HEK293 (cell line): ENCODE data around the gene CNOT11.
A peak's percentile ranks its signal among the peaks of the same experiment; 100 is the strongest.

ENCODE experiments used
- BCL11A ChIP-seq: fragments of 450-650 bp; formaldehyde crosslinking; IDR thresholded peaks from 2 replicates; pipeline ENCODE4 v1.5.1; 2016; ENCODE audit warnings: low read depth, missing biosample characterization, missing genetic modification characterization
- KLF16 ChIP-seq: fragments of 450-650 bp; formaldehyde crosslinking; IDR thresholded peaks from 2 replicates; pipeline ENCODE4 v1.5.1; 2017; ENCODE audit warnings: missing biosample characterization, missing genetic modification characterization
- REPIN1 ChIP-seq: fragments of 450-650 bp; formaldehyde crosslinking; IDR thresholded peaks from 2 replicates; pipeline ENCODE4 v1.5.1; 2017; ENCODE audit warnings: missing biosample characterization, missing genetic modification characterization, low read depth
- SCRT2 ChIP-seq: fragments of 450-650 bp; formaldehyde crosslinking; IDR thresholded peaks from 2 replicates; pipeline ENCODE4 v1.5.1; 2016; ENCODE audit warnings: missing biosample characterization, missing genetic modification characterization
- TCF7L2 ChIP-seq: IDR thresholded peaks from 2 replicates; pipeline ENCODE4 v1.6.1; 2011; ENCODE audit warnings: low read depth, mild to moderate bottlenecking, inconsistent platforms, low read length, moderate library complexity, borderline replicate concordance
- TRIM28 ChIP-seq: IDR thresholded peaks from 2 replicates; pipeline ENCODE4 v1.6.1; 2011; ENCODE audit warnings: low read length, control low read depth, borderline replicate concordance
- ZBTB7A ChIP-seq: fragments of 450-650 bp; formaldehyde crosslinking; IDR thresholded peaks from 2 replicates; pipeline ENCODE4 v1.5.1; 2016; ENCODE audit warnings: low read depth, missing biosample characterization, missing genetic modification characterization
- ZNF112 ChIP-seq: fragments of 450-650 bp; formaldehyde crosslinking; IDR thresholded peaks from 2 replicates; pipeline ENCODE4 v1.5.0; 2017; ENCODE audit warnings: missing biosample characterization, missing genetic modification characterization
- ZNF132 ChIP-seq: fragments of 450-650 bp; formaldehyde crosslinking; IDR thresholded peaks from 2 replicates; pipeline ENCODE4 v1.5.1; 2017; ENCODE audit warnings: missing biosample characterization, missing genetic modification characterization, borderline replicate concordance
- ZNF169 ChIP-seq: fragments of 450-650 bp; formaldehyde crosslinking; IDR thresholded peaks from 2 replicates; pipeline ENCODE4 v1.5.1; 2016; ENCODE audit warnings: missing biosample characterization, missing genetic modification characterization
- ZNF174 ChIP-seq: fragments of 450-650 bp; formaldehyde crosslinking; IDR thresholded peaks from 2 replicates; pipeline ENCODE4 v1.5.0; 2017; ENCODE audit warnings: missing biosample characterization, mild to moderate bottlenecking, missing genetic modification characterization
- ZNF248 ChIP-seq: fragments of 450-650 bp; formaldehyde crosslinking; IDR thresholded peaks from 2 replicates; pipeline ENCODE4 v1.5.1; 2017; ENCODE audit warnings: missing biosample characterization, missing genetic modification characterization
- ZNF26 ChIP-seq: fragments of 450-650 bp; formaldehyde crosslinking; IDR thresholded peaks from 2 replicates; pipeline ENCODE4 v1.5.1; 2016; ENCODE audit warnings: missing biosample characterization, missing genetic modification characterization
- ZNF302 ChIP-seq: fragments of 450-650 bp; formaldehyde crosslinking; IDR thresholded peaks from 2 replicates; pipeline ENCODE4 v1.5.1; 2016; ENCODE audit warnings: missing biosample characterization, missing genetic modification characterization, low read depth
- ZNF324 ChIP-seq: fragments of 450-650 bp; formaldehyde crosslinking; IDR thresholded peaks from 2 replicates; pipeline ENCODE4 v1.5.1; 2016; ENCODE audit warnings: missing biosample characterization, missing genetic modification characterization
- ZNF366 ChIP-seq: fragments of 450-650 bp; formaldehyde crosslinking; conservative IDR thresholded peaks from 2 replicates; pipeline ENCODE4 v1.5.1; 2016; ENCODE audit warnings: missing biosample characterization, missing genetic modification characterization
- ZNF513 ChIP-seq: fragments of 450-650 bp; IDR thresholded peaks from 2 replicates; pipeline ENCODE4 v1.5.1; 2018; ENCODE audit warnings: missing biosample characterization, missing genetic modification characterization
- ZNF518A ChIP-seq: fragments of 450-650 bp; formaldehyde crosslinking; conservative IDR thresholded peaks from 2 replicates; pipeline ENCODE4 v1.5.1; 2016; ENCODE audit warnings: low read depth, missing biosample characterization, missing genetic modification characterization
- ZNF529 ChIP-seq: fragments of 450-650 bp; formaldehyde crosslinking; IDR thresholded peaks from 2 replicates; pipeline ENCODE4 v1.5.1; 2017; ENCODE audit warnings: missing genetic modification characterization, missing biosample characterization; ENCODE audit not compliant: insufficient replicate concordance
- ZNF580 ChIP-seq: fragments of 450-650 bp; formaldehyde crosslinking; IDR thresholded peaks from 2 replicates; pipeline ENCODE4 v1.5.1; 2016; ENCODE audit warnings: missing biosample characterization, missing genetic modification characterization
- ZNF596 ChIP-seq: fragments of 450-650 bp; IDR thresholded peaks from 2 replicates; pipeline ENCODE4 v1.5.0; 2018; ENCODE audit warnings: missing biosample characterization, mild to moderate bottlenecking, missing genetic modification characterization, moderate library complexity
- ZNF600 ChIP-seq: fragments of 450-650 bp; formaldehyde crosslinking; IDR thresholded peaks from 2 replicates; pipeline ENCODE4 v1.5.1; 2016; ENCODE audit warnings: missing biosample characterization, missing genetic modification characterization
- ZNF677 ChIP-seq: fragments of 450-650 bp; IDR thresholded peaks from 2 replicates; pipeline ENCODE4 v1.5.0; 2018; ENCODE audit warnings: missing biosample characterization, mild to moderate bottlenecking, missing genetic modification characterization, moderate library complexity
- ZNF747 ChIP-seq: fragments of 450-650 bp; formaldehyde crosslinking; IDR thresholded peaks from 2 replicates; pipeline ENCODE4 v1.5.1; 2016; ENCODE audit warnings: missing biosample characterization, missing genetic modification characterization
- ZNF768 ChIP-seq: fragments of 450-650 bp; formaldehyde crosslinking; IDR thresholded peaks from 2 replicates; pipeline ENCODE4 v1.5.1; 2018; ENCODE audit warnings: missing biosample characterization, mild to moderate bottlenecking, missing genetic modification characterization
- ZSCAN30 ChIP-seq: fragments of 450-650 bp; IDR thresholded peaks from 2 replicates; pipeline ENCODE4 v1.5.1; 2018; ENCODE audit warnings: missing biosample characterization, mild to moderate bottlenecking, missing genetic modification characterization, moderate library complexity
- ZSCAN5A ChIP-seq: fragments of 450-650 bp; formaldehyde crosslinking; IDR thresholded peaks from 2 replicates; pipeline ENCODE4 v1.5.1; 2016; ENCODE audit warnings: missing biosample characterization, missing genetic modification characterization
- TF ChIP-seq, protein P1 (sequence below): fragments of 450-650 bp; formaldehyde crosslinking; IDR thresholded peaks from 2 replicates; pipeline ENCODE4 v1.5.1; 2016; ENCODE audit warnings: missing biosample characterization, missing genetic modification characterization

CNOT11 gene

GRCh38 chr2:101252408-101253012 lies at the start of gene CNOT11 (continued):
- TF ChIP-seq ZNF513 (tag by site-specific recombination) (no peak), ZNF747 (tag by site-specific recombination) (no peak), ZSCAN30 (tag by site-specific recombination) (no peak), ZNF248 (tag by site-specific recombination) (no peak), ZSCAN5A (tag by site-specific recombination) (no peak), ZNF518A (tag by site-specific recombination) (no peak), TRIM28 (0 out of 2 replicates have a peak, but pooled peaks have one; percentile 19), ZNF174 (tag by site-specific recombination) (no peak), ZNF26 (tag by site-specific recombination) (no peak), ZBTB7A (tag by site-specific recombination) (no peak), ZNF302 (tag by site-specific recombination) (no peak), ZNF677 (no peak), KLF16 (no peak), ZNF324 (tag by site-specific recombination) (no peak), REPIN1 (tag by site-specific recombination) (no peak), SCRT2 (no peak), ZNF600 (tag by site-specific recombination) (no peak), BCL11A (tag by site-specific recombination) (no peak), ZNF112 (tag by site-specific recombination) (no peak), ZNF366 (no peak), TCF7L2 (no peak), ZNF169 (tag by site-specific recombination) (no peak), ZNF768 (tag by site-specific recombination) (no peak), ZNF596 (tag by site-specific recombination) (no peak), ZNF580 (tag by site-specific recombination) (no peak), ZNF529 (no peak), ZNF132 (no peak)
- TF ChIP-seq, protein P1, sequence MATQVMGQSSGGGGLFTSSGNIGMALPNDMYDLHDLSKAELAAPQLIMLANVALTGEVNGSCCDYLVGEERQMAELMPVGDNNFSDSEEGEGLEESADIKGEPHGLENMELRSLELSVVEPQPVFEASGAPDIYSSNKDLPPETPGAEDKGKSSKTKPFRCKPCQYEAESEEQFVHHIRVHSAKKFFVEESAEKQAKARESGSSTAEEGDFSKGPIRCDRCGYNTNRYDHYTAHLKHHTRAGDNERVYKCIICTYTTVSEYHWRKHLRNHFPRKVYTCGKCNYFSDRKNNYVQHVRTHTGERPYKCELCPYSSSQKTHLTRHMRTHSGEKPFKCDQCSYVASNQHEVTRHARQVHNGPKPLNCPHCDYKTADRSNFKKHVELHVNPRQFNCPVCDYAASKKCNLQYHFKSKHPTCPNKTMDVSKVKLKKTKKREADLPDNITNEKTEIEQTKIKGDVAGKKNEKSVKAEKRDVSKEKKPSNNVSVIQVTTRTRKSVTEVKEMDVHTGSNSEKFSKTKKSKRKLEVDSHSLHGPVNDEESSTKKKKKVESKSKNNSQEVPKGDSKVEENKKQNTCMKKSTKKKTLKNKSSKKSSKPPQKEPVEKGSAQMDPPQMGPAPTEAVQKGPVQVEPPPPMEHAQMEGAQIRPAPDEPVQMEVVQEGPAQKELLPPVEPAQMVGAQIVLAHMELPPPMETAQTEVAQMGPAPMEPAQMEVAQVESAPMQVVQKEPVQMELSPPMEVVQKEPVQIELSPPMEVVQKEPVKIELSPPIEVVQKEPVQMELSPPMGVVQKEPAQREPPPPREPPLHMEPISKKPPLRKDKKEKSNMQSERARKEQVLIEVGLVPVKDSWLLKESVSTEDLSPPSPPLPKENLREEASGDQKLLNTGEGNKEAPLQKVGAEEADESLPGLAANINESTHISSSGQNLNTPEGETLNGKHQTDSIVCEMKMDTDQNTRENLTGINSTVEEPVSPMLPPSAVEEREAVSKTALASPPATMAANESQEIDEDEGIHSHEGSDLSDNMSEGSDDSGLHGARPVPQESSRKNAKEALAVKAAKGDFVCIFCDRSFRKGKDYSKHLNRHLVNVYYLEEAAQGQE (tag by site-specific recombination), result no peak; the same call in none of the 2 replicates
